Medulla oblongata (tissue), 1 donor: ENCODE results near the gene CYP4A22.
A peak's percentile ranks its signal among the peaks of the same experiment; 100 is the strongest.
"Not testable (repeated sequence)": the region's sequence is repeated elsewhere in the genome, so short reads cannot be mapped to it uniquely, and the experiment has no call there.

Experiments used
- DNase-seq: peaks from one replicate; pipeline ENCODE4 v3.0.0-alpha.2; 2015; ENCODE audit errors: extremely low spot score

The CYP4A22 gene

GRCh38 chr1:47156457-47156856, 19.2 kb downstream of the CYP4A22 start:
- DNase-seq: not testable (repeated sequence)

- DNase-seq: not testable (repeated sequence)
These were observed 20.7 kb downstream of the CYP4A22 start for GRCh38 chr1:47157957-47158356.

- DNase-seq: no peak
These were observed 23.5 kb downstream of the CYP4A22 start for GRCh38 chr1:47160716-47161115.

- DNase-seq: no peak
These were observed 24.2 kb downstream of the CYP4A22 start for GRCh38 chr1:47161298-47162040.

GRCh38 chr1:47164552-47164951, 27.3 kb downstream of the CYP4A22 start:
- no peak for DNase-seq

- DNase-seq: no peak
These were observed 35.5 kb downstream of the CYP4A22 start for GRCh38 chr1:47172782-47173181.

GRCh38 chr1:47174656-47175020, 37.4 kb downstream of the CYP4A22 start:
- no peak for DNase-seq

- peak; percentile 80 for DNase-seq
These were observed 38.1 kb downstream of the CYP4A22 start for GRCh38 chr1:47175227-47175934.

GRCh38 chr1:47178020-47178419, 40.8 kb downstream of the CYP4A22 start:
- DNase-seq: no peak

- DNase-seq: no peak
These were observed 41.4 kb downstream of the CYP4A22 start for GRCh38 chr1:47178654-47179016.

- peak; percentile 87 for DNase-seq
These were observed 42.1 kb downstream of the CYP4A22 start for GRCh38 chr1:47179017-47179987.

- DNase-seq: no peak
These were observed 42.8 kb downstream of the CYP4A22 start for GRCh38 chr1:47179988-47180563.

- DNase-seq: no peak
These were observed 43.4 kb downstream of the CYP4A22 start for GRCh38 chr1:47180603-47181094.

- no peak for DNase-seq
These were observed 44.1 kb downstream of the CYP4A22 start for GRCh38 chr1:47181095-47181954.

- no peak for DNase-seq
These were observed 44.9 kb downstream of the CYP4A22 start for GRCh38 chr1:47181955-47182675.

- DNase-seq: no peak
These were observed 45.5 kb downstream of the CYP4A22 start for GRCh38 chr1:47182676-47183235.

GRCh38 chr1:47183308-47184089, 46.3 kb downstream of the CYP4A22 start:
- DNase-seq: no peak

- DNase-seq: no peak
These were observed 47.0 kb downstream of the CYP4A22 start for GRCh38 chr1:47184090-47184821.
